ENCODE measurements around the gene TUFT1. TPM values are rescaled to one million over a fixed set of nuclear protein-coding genes. Genes with fewer than 3 reads are reported as not detected.

The TUFT1 gene
- total RNA-seq, 4 donors from 2014 or later, result 83.4 to 121 (median 91.5) TPM

DNA sequence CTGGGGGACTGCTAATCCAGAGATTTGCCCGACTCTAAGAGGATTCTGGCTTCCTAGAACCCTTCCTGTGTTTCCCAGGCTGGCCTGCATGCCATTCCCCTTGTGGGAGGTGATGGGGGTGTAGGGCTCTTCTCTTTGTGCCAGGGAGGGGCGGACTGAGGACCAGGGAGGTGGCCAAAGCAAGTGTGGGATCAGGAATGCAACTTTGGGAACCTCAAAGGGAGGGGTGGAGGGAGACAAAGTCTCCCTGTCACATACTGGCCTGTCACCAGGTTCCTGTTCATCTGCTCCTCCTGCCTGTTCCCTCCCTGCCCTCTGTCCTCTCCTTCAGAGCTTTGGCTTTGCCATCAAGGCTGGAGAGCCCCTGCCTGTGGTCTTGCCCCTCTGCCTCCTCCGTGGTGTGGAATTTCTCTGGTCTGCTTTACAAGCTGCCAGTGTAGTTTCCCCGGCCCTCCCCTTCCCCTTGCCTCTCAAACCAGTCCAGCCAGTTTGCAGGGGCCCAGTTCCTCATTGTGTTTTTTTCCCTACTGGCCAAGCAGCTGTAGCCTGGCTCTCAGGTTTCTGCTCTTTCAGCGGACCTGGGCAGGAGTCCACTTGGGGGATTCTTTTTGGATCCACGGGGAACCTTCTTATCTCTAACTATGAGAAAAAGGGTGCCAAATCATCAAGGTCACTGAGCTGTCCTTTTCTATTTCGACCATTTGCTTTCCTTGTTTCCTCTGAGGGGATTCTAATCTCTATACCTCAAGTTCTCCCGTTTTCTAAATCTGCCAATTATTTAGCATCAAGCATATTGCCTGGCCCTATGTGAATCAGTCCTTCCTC, 27.1 kb upstream of the TUFT1 start:
- TF ChIP-seq EP300 (IDR thresholded peaks at IDR 0.05), result no peak
- TF ChIP-seq POLR2A (IDR thresholded peaks at IDR 0.05), result no peak
- no peak for TF ChIP-seq POLR2AphosphoS5 (IDR thresholded peaks at IDR 0.05)
- TF ChIP-seq, protein P1, sequence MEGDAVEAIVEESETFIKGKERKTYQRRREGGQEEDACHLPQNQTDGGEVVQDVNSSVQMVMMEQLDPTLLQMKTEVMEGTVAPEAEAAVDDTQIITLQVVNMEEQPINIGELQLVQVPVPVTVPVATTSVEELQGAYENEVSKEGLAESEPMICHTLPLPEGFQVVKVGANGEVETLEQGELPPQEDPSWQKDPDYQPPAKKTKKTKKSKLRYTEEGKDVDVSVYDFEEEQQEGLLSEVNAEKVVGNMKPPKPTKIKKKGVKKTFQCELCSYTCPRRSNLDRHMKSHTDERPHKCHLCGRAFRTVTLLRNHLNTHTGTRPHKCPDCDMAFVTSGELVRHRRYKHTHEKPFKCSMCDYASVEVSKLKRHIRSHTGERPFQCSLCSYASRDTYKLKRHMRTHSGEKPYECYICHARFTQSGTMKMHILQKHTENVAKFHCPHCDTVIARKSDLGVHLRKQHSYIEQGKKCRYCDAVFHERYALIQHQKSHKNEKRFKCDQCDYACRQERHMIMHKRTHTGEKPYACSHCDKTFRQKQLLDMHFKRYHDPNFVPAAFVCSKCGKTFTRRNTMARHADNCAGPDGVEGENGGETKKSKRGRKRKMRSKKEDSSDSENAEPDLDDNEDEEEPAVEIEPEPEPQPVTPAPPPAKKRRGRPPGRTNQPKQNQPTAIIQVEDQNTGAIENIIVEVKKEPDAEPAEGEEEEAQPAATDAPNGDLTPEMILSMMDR (IDR thresholded peaks at IDR 0.05), result no peak
- Histone ChIP-seq H3K9me3 (no peaks in the 10 kb centered on the region), H3K27ac (peak overlapping the region; percentile 72), H3K36me3 (no peaks in the 10 kb centered on the region), H3K27me3 (no peaks in the 10 kb centered on the region), H3K4me1 (peaks cover 39% of the 10 kb centered on the region), H3K4me3 (peak overlapping the region; percentile 77)
- 36% methylated on average over 7 of the region's 8 CpGs for WGBS
- no peak for DNase-seq (ENCODE audit: low spot score in 2 of 2)

DNA sequence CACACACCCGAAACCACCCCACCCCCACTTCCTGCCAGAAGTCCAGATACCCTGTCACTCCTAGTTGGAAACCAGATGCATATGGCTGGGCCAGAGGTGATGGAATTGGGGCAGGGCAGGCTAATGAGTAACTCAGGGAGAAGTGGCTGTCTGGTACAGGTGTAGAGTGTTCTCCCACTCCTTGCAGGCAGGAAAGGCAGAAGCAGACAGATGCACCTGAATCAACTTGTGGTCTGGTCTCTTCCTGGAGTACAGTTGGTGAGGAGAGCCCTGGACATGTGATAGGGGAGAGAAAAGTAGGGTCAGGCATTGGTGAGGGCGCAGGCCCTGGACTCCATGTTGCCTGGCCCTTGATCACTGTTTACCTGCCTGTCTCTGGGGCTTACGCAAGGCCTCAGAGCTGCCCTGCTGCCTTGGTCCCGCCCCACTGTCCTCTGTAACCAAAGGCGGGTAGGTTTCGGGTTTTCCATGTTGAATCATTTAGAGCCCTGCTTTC, 26.4 kb upstream of the TUFT1 start:
- DNase-seq (ENCODE audit: low spot score in 2 of 2), result no peak

DNA sequence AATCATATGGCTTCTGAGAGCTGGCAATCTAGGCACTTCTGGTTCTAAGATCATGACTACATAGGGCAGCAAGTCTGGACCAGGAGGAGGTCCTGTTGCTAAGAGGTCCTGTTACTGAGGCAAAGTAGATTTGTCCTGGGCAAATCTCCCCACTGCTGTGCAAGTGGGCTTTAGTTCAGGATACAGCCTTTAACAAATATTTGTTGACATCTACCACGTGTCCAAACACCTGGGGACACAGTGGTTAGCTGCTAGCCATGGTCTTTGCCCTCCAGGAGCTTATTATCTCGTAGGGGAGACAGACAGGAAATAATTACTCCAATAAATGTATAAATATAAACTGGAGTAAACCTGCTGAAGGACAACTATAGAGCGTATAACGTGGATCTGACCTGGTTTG, 25.7 kb upstream of the TUFT1 start:
- no peak for DNase-seq (ENCODE audit: low spot score in 2 of 2)
- Histone ChIP-seq H3K9me3 (no peaks in the 10 kb centered on the region), H3K27ac (peak overlapping the region; percentile 72), H3K27me3 (no peaks in the 10 kb centered on the region), H3K4me1 (peaks cover 39% of the 10 kb centered on the region), H3K36me3 (no peaks in the 10 kb centered on the region), H3K4me3 (no peak overlapping the region)
- 89% methylated on average over 4 of the region's 4 CpGs for WGBS
- TF ChIP-seq, protein P1 (IDR thresholded peaks at IDR 0.05), result no peak
- no peak for TF ChIP-seq POLR2AphosphoS5 (IDR thresholded peaks at IDR 0.05)
- TF ChIP-seq EP300 (IDR thresholded peaks at IDR 0.05), result no peak
- TF ChIP-seq POLR2A (IDR thresholded peaks at IDR 0.05), result no peak

More for the DNA sequence above, 26.4 kb upstream of the TUFT1 start:
- H3K27me3 ChIP-seq, result no peaks in the 10 kb centered on the region
- H3K36me3 ChIP-seq, result no peaks in the 10 kb centered on the region
- H3K27ac ChIP-seq, result peak overlapping the region; percentile 72
- H3K9me3 ChIP-seq, result no peaks in the 10 kb centered on the region
- WGBS, result 56% methylated on average over 6 of the region's 6 CpGs
- H3K4me3 ChIP-seq, result no peak overlapping the region
- peaks cover 39% of the 10 kb centered on the region for H3K4me1 ChIP-seq
- TF ChIP-seq EP300 (IDR thresholded peaks at IDR 0.05), result no peak
- no peak for TF ChIP-seq POLR2A (IDR thresholded peaks at IDR 0.05)
- no peak for TF ChIP-seq POLR2AphosphoS5 (IDR thresholded peaks at IDR 0.05)

DNA sequence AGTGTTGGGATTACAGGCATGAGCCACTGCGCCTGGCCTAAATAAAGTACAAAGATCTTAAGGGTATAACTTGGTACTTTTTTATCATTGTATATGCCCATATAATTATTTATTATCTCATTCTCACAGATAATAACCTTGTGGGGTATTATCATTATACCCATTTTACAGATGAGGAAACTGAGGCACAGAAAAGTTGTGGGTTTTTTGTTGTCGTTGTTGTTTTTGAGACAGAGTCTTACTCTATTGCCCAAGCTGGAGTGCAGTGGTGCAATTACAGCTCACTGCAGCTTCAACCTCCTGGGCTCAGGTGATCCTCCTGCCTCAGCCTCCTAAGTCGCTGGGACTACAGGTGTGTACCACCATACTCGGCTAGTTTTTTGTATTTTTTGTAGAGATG, 24.8 kb upstream of the TUFT1 start:
- Histone ChIP-seq H3K9me3 (no peaks in the 10 kb centered on the region), H3K4me3 (no peak overlapping the region), H3K27me3 (no peaks in the 10 kb centered on the region), H3K4me1 (peaks cover 39% of the 10 kb centered on the region), H3K36me3 (no peaks in the 10 kb centered on the region), H3K27ac (no peak overlapping the region)
- TF ChIP-seq POLR2A (IDR thresholded peaks at IDR 0.05) (no peak), EP300 (IDR thresholded peaks at IDR 0.05) (no peak), POLR2AphosphoS5 (IDR thresholded peaks at IDR 0.05) (no peak)
- TF ChIP-seq, protein P1 (IDR thresholded peaks at IDR 0.05), result no peak
- DNase-seq (ENCODE audit: low spot score in 2 of 2), result no peak
- 94% methylated on average over 4 of the region's 4 CpGs for WGBS

DNA sequence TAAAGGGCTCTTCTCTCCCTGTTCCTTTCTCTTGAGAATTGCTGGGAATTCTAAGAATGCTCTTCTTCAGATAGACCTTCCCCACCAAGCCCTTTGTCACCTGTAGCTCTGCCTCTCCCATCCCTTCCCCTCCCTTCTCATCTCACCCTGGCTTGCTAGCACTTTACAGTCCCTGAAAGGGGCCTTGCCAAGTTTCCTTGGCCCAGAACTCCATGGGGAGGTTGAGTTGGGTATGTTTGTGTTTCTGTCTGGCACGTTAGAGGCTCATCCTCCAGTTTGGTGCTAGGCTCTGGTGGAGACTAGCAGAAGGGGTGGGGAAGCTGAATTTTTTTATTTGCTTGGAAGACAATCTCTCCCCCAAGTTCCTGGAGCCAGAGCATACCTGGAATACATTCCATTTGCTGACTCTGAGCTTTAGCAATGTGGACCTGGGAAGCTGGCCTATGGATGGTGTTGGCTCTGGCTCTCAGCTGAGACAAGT, 24.0 kb upstream of the TUFT1 start:
- no peaks in the 10 kb centered on the region for H3K9me3 ChIP-seq
- H3K27me3 ChIP-seq, result no peaks in the 10 kb centered on the region
- no peak overlapping the region for H3K27ac ChIP-seq
- TF ChIP-seq, protein P1 (IDR thresholded peaks at IDR 0.05), result no peak
- TF ChIP-seq POLR2A (IDR thresholded peaks at IDR 0.05), result no peak
- TF ChIP-seq EP300 (IDR thresholded peaks at IDR 0.05), result no peak
- TF ChIP-seq POLR2AphosphoS5 (IDR thresholded peaks at IDR 0.05), result no peak
- H3K4me3 ChIP-seq, result no peak overlapping the region
- DNase-seq (ENCODE audit: low spot score in 2 of 2), result no peak
- WGBS, result 32% methylated on average over 1 of the region's 1 CpG
- no peaks in the 10 kb centered on the region for H3K36me3 ChIP-seq
- peaks cover 31% of the 10 kb centered on the region for H3K4me1 ChIP-seq
